Measurements from ENCODE around the gene FER1L5. TPM values are rescaled to one million over a fixed set of nuclear protein-coding genes. Genes with fewer than 3 reads are reported as not detected.
"Not testable (repeated sequence)": the region's sequence is repeated elsewhere in the genome, so short reads cannot be mapped to it uniquely, and the experiment has no call there.

Gene FER1L5
- total and polyA plus RNA-seq, 12 donors, result 0.01 to 0.14 (median 0.07) TPM; not detected in 5

DNA sequence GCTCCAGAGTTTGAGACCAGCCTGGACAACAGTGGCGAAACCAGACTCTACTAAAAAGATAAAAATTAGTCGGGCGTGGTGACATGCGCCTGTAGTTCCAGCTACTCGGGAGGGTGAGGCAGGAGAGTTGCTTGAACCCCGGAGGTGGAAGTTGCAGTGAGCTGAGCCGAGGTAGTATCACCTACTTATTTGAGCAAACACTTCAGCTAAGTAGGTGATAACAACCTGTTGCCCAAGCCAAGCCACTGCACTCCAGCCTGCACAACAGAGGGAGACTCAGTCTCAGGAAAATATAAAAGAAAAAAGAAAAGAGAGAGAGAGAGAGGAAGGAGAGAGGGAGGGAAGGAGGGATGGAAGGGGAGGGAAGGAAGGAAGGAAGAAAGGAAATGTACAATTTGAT, 21.3 kb downstream of the FER1L5 start:
- intact Hi-C loops (cut with DNase I), result no loop called here
- TF ChIP-seq, protein P1, sequence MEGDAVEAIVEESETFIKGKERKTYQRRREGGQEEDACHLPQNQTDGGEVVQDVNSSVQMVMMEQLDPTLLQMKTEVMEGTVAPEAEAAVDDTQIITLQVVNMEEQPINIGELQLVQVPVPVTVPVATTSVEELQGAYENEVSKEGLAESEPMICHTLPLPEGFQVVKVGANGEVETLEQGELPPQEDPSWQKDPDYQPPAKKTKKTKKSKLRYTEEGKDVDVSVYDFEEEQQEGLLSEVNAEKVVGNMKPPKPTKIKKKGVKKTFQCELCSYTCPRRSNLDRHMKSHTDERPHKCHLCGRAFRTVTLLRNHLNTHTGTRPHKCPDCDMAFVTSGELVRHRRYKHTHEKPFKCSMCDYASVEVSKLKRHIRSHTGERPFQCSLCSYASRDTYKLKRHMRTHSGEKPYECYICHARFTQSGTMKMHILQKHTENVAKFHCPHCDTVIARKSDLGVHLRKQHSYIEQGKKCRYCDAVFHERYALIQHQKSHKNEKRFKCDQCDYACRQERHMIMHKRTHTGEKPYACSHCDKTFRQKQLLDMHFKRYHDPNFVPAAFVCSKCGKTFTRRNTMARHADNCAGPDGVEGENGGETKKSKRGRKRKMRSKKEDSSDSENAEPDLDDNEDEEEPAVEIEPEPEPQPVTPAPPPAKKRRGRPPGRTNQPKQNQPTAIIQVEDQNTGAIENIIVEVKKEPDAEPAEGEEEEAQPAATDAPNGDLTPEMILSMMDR (IDR thresholded peaks at IDR 0.05), result no peak
- no peak overlapping the region for H3K4me3 ChIP-seq
- WGBS, 2 donors, result 65 to 75% methylated on average over 7 of the region's 7 CpGs
- H3K27me3 ChIP-seq, result no peaks in the 10 kb centered on the region
- H3K9me3 ChIP-seq, result peaks cover 0 to 12% (median 5%) of the 10 kb centered on the region in 11 donors
- no peak overlapping the region for H3K27ac ChIP-seq
- H3K36me3 ChIP-seq, result no peaks in the 10 kb centered on the region
- ATAC-seq (no peak), DNase-seq (no peak)
- peaks cover 0 to 14% (median 8%) of the 10 kb centered on the region in 9 donors for H3K4me1 ChIP-seq

DNA sequence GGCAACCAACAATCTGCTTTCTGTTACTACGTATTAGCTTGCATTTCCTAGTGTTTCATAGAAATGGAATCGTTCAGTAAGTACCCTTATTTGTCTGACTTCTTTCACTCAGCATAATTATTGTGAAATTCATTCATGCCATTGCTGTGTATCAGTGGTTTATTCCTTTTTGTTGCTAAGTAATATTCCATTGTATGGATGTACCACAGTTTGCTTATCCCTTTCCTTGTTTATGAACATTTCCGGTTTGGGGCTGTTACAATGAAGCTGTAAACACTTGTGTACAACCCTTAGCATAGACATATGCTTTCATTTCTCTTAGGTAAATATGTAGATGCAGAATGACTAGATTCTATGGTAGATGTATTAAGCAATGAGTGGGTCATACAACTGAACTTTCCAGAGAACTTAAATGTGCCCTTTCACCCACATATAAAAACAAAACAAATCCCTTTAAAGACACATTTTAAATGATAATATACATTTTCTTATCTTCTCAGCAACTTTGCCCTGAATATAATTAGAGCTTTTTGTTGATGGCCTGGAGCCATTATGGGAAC, 21.9 kb downstream of the FER1L5 start:
- intact Hi-C loops (cut with DNase I), result no loop called here
- WGBS, 2 donors, result 91 to 97% methylated on average over 3 of the region's 3 CpGs
- Histone ChIP-seq H3K4me1 (peaks cover 0 to 14% (median 8%) of the 10 kb centered on the region in 9 donors), H3K36me3 (no peaks in the 10 kb centered on the region), H3K9me3 (peaks cover 0 to 12% (median 5%) of the 10 kb centered on the region in 11 donors), H3K27ac (peak overlapping the region in 8 of 10 donors; percentile 42 to 67 (median 59)), H3K4me3 (no peak overlapping the region), H3K27me3 (no peaks in the 10 kb centered on the region)
- TF ChIP-seq, protein P1 (IDR thresholded peaks at IDR 0.05), result no peak
- DNase-seq (no peak), ATAC-seq (no peak)

DNA sequence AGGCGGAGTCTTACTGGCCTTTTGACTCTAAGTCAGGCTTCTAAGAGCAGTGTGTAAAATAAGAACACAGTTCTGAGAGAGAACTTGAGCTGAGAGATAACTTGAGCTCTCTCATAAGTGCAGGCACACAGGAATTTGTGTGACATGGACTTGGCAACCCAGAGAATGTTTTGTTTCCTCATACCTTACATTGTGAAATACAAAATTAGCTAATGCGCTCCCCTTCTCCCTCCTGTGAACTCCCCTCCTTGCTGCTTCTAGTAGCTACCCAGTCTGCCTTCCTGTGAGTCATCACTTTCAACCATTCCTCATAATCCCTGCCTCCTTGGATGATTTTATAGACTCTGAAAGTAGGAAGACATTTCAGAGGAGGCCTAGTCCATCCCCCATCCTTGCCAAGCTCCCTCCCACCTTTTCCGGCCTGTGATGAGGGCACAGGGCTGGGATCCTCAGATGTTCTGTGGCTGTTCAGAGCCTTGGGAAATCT, 22.6 kb downstream of the FER1L5 start:
- 51 to 59% methylated on average over 3 of the region's 3 CpGs for WGBS, 2 donors
- intact Hi-C loops (cut with DNase I), result no loop called here
- H3K9me3 ChIP-seq, result peaks cover 0 to 12% (median 5%) of the 10 kb centered on the region in 11 donors
- H3K4me3 ChIP-seq, result no peak overlapping the region
- peaks cover 0 to 14% (median 8%) of the 10 kb centered on the region in 9 donors for H3K4me1 ChIP-seq
- no peaks in the 10 kb centered on the region for H3K36me3 ChIP-seq
- TF ChIP-seq, protein P1 (IDR thresholded peaks at IDR 0.05), result no peak
- peak; percentile 57 to 95 (median 78) for ATAC-seq
- peak overlapping the region in 9 of 10 donors; percentile 12 to 67 (median 58) for H3K27ac ChIP-seq
- H3K27me3 ChIP-seq, result no peaks in the 10 kb centered on the region
- DNase-seq, result no peak

DNA sequence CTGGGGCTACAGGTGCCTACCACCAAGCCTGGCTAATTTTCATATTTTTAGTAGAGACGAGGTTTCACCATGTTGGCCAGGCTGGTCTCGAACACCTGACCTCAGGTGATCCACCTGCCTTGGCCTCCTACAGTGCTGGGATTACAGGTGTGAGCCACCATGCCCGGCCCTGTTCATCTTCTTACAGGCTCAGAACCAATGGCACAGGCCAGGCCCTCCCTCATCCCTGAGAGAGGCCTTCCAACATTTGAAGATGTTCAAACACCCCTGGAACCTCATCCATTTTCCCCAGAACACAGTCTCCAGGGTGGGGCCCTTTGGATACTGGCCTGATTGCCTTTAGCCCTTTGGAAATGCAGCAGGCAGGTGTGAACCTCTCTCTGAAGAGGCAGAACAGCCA, 23.2 kb downstream of the FER1L5 start:
- ATAC-seq, result not testable (repeated sequence)
- WGBS, 2 donors, result 91 to 93% methylated on average over 3 of the region's 3 CpGs

DNA sequence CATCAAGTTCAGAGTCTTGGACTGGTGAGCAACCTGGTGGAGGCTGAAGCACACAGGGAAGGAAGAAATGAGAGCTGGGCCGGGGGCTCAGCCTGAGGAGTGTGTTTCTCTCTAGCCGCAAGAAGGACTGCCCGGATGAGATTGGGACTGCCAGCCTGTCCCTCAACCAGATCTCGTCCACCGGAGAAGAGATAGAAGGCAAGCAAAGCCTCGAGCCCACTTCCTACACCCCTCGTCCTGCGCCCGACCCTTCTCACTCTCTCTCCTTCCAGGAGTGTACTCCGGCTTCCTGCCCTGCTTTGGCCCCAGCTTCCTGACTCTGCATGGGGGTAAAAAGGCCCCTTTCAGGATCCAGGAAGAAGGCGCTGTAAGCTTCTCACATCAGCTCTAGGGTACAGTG, 26.2 kb downstream of the FER1L5 start:
- peaks cover 0 to 12% (median 5%) of the 10 kb centered on the region in 11 donors for H3K9me3 ChIP-seq
- peaks cover 0 to 14% (median 8%) of the 10 kb centered on the region in 9 donors for H3K4me1 ChIP-seq
- ATAC-seq (no peak), DNase-seq (no peak)
- H3K36me3 ChIP-seq, result no peaks in the 10 kb centered on the region
- H3K27ac ChIP-seq, result no peak overlapping the region
- no peak overlapping the region for H3K4me3 ChIP-seq
- H3K27me3 ChIP-seq, result no peaks in the 10 kb centered on the region
- WGBS, 2 donors, result 65 to 73% methylated on average over 11 of the region's 11 CpGs
- TF ChIP-seq, protein P1 (IDR thresholded peaks at IDR 0.05), result no peak
- intact Hi-C loops (cut with DNase I), result no loop called here

More for the DNA sequence above, 23.2 kb downstream of the FER1L5 start:
- intact Hi-C loops (cut with DNase I); H3K4me3 ChIP-seq; H3K36me3 ChIP-seq; H3K27me3 ChIP-seq; DNase-seq: not testable (repeated sequence)
- Histone ChIP-seq H3K27ac (peak overlapping the region in 9 of 10 donors; percentile 12 to 67 (median 49)), H3K4me1 (peaks cover 0 to 14% (median 8%) of the 10 kb centered on the region in 9 donors), H3K9me3 (peaks cover 0 to 12% (median 5%) of the 10 kb centered on the region in 11 donors)
